HG02763 (cell line): ENCODE data around the gene TRIP13.

Experiments used
- ATAC-seq: cut with Tn5 transposase; IDR thresholded peaks from one replicate; pipeline ENCODE4 v1.9.1; 2021; ENCODE audit warnings: mild to moderate bottlenecking, moderate library complexity; ENCODE audit not compliant: unreplicated experiment

TRIP13 gene

GRCh38 chr5:854217-854616 lies 38.5 kb upstream of the TRIP13 start:
- no peak for ATAC-seq

- no peak for ATAC-seq
Observed at GRCh38 chr5:854966-855743, 37.5 kb upstream of the TRIP13 start.

- ATAC-seq: no peak
Observed at GRCh38 chr5:855771-856530, 36.7 kb upstream of the TRIP13 start.

- ATAC-seq: no peak
Observed at GRCh38 chr5:856531-857425, 35.9 kb upstream of the TRIP13 start.

- no peak for ATAC-seq
Observed at GRCh38 chr5:858726-859125, 34.0 kb upstream of the TRIP13 start.

- ATAC-seq: no peak
Observed at GRCh38 chr5:859391-859790, 33.3 kb upstream of the TRIP13 start.

- no peak for ATAC-seq
Observed at GRCh38 chr5:859798-860296, 32.8 kb upstream of the TRIP13 start.

GRCh38 chr5:860506-861150 lies 32.1 kb upstream of the TRIP13 start:
- no peak for ATAC-seq

- ATAC-seq: no peak
Observed at GRCh38 chr5:861442-862366, 31.0 kb upstream of the TRIP13 start.

- ATAC-seq: no peak
Observed at GRCh38 chr5:862367-863243, 30.1 kb upstream of the TRIP13 start.

- ATAC-seq: no peak
Observed at GRCh38 chr5:863244-863805, 29.4 kb upstream of the TRIP13 start.

GRCh38 chr5:864492-865167 lies 28.1 kb upstream of the TRIP13 start:
- ATAC-seq: no peak

GRCh38 chr5:865168-865521 lies 27.5 kb upstream of the TRIP13 start:
- ATAC-seq: no peak

GRCh38 chr5:865771-866170 lies 26.9 kb upstream of the TRIP13 start:
- no peak for ATAC-seq

GRCh38 chr5:867300-867870 lies 25.3 kb upstream of the TRIP13 start:
- no peak for ATAC-seq

- no peak for ATAC-seq
Observed at GRCh38 chr5:868428-869135, 24.1 kb upstream of the TRIP13 start.

- no peak for ATAC-seq
Observed at GRCh38 chr5:870956-871355, 21.7 kb upstream of the TRIP13 start.
